ENCODE results near the gene LAMA3.

DNA sequence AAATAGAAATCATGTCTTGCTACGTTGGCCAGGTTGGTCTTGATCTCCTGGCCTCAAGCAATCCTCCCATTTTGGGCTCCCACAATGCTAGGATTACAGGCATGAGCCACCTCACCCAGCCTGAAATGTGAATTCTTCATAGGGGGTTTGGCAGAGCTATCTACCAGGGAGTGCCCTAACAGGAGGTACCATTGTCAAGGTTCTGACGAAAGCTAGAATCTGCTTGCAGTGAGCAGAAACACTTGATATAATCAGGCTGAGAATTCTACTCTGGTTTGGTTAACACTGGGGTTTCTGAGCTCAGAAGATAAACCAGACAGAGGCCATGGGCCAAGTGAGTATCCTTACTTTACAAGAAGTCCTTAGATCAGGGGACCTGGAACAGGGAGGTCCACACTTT lies 7.2 kb upstream of the LAMA3 start:
- TF ChIP-seq YY1 (IDR thresholded peaks at IDR 0.05; ENCODE audit: insufficient read depth, insufficient read length) (no peak), SUZ12 (IDR thresholded peaks at IDR 0.05; ENCODE audit: extremely low read depth, insufficient read depth, insufficient read length) (no peak), ZNF274 (IDR thresholded peaks at IDR 0.05; ENCODE audit: low read depth, low read length) (no peak)
